DOHH2 (cell line): ENCODE results near the gene BABAM2.

ENCODE experiments used
- EZH2phosphoT487 ChIP-seq: fragments of 200-600 bp; sonication (generic); IDR thresholded peaks from 2 replicates; pipeline ENCODE4 v1.6.1; 2017; ENCODE audit warnings: borderline replicate concordance, mild to moderate bottlenecking, antibody characterized with exemption, low read length, moderate library complexity, mixed read lengths
- TF ChIP-seq, protein P1 (sequence below): fragments of 200-600 bp; sonication (generic); IDR thresholded peaks from one replicate; pipeline ENCODE4 v1.5.1; 2014; ENCODE audit warnings: antibody characterized with exemption, mild to moderate bottlenecking, low read depth, low read length; ENCODE audit not compliant: poor library complexity, severe bottlenecking

DNA sequence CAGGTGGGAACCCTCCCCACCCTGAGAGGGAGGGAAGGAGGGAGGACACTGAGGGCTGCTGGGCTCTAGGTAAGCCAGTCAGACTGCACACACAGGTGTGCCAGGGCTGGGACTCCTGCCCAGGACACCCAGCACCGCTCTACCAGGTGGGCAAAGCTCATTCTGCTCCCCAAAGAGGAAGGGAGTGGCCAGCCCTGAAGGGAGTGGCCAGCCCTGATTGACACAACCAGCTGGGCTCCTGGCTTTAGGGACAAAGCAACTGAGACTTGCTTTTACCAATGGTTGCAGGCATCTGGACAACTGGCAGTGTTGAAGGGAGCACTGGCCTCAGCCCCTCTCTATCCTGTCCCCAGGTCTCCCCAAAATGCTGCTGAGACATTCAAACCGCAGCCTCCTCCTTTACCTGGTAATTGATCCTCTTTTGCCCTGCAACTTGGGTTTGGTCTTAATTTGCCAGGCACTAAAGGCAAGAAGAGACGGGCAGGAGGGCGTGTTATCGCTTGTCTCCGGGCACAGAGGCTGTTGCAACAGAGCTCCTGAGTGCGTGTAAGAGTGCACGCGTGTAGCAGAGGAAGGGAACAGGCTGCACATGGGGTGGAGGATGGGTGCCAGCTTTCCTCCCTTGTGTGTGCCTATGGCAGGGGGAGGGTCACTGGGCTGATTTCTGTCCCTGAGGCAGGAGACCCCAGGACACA, 487.6 kb downstream of the BABAM2 start:
- TF ChIP-seq, protein P1, sequence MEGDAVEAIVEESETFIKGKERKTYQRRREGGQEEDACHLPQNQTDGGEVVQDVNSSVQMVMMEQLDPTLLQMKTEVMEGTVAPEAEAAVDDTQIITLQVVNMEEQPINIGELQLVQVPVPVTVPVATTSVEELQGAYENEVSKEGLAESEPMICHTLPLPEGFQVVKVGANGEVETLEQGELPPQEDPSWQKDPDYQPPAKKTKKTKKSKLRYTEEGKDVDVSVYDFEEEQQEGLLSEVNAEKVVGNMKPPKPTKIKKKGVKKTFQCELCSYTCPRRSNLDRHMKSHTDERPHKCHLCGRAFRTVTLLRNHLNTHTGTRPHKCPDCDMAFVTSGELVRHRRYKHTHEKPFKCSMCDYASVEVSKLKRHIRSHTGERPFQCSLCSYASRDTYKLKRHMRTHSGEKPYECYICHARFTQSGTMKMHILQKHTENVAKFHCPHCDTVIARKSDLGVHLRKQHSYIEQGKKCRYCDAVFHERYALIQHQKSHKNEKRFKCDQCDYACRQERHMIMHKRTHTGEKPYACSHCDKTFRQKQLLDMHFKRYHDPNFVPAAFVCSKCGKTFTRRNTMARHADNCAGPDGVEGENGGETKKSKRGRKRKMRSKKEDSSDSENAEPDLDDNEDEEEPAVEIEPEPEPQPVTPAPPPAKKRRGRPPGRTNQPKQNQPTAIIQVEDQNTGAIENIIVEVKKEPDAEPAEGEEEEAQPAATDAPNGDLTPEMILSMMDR: no peak
- no peak for TF ChIP-seq EZH2phosphoT487
